ENCODE results near the gene RAI14.

The RAI14 gene

GRCh38 chr5:34648039-34648839, 7.9 kb upstream of the RAI14 start:
- DNase-seq = no peak

GRCh38 chr5:34648840-34649158, 7.3 kb upstream of the RAI14 start:
- no peak for DNase-seq

- no peak for DNase-seq
Observed at GRCh38 chr5:34651791-34652190, 4.3 kb upstream of the RAI14 start.

- no peak for DNase-seq
Observed at GRCh38 chr5:34652466-34652865, 3.7 kb upstream of the RAI14 start.

GRCh38 chr5:34652914-34653313, 3.2 kb upstream of the RAI14 start:
- DNase-seq = no peak

GRCh38 chr5:34653708-34654107, 2.4 kb upstream of the RAI14 start:
- no peak for DNase-seq

- DNase-seq = peak; percentile 28
Observed at GRCh38 chr5:34655354-34655991, 655 bp upstream of the RAI14 start.

GRCh38 chr5:34656700-34657273, 659 bp downstream of the RAI14 start:
- DNase-seq = peak; percentile 7

- DNase-seq = no peak
Observed at GRCh38 chr5:34657274-34657921, 1.3 kb downstream of the RAI14 start.

GRCh38 chr5:34657988-34658387, 1.9 kb downstream of the RAI14 start:
- no peak for DNase-seq

GRCh38 chr5:34659168-34659567, 3.0 kb downstream of the RAI14 start:
- DNase-seq = no peak

GRCh38 chr5:34660444-34660843, 4.3 kb downstream of the RAI14 start:
- no peak for DNase-seq

- no peak for DNase-seq
Observed at GRCh38 chr5:34663771-34664496, 7.8 kb downstream of the RAI14 start.

- no peak for DNase-seq
Observed at GRCh38 chr5:34666392-34667080, 10.4 kb downstream of the RAI14 start.

- no peak for DNase-seq
Observed at GRCh38 chr5:34667705-34668104, 11.6 kb downstream of the RAI14 start.

GRCh38 chr5:34669931-34670516, 13.9 kb downstream of the RAI14 start:
- DNase-seq = no peak

GRCh38 chr5:34672196-34672595, 16.1 kb downstream of the RAI14 start:
- no peak for DNase-seq

- DNase-seq = no peak
Observed at GRCh38 chr5:34673463-34674125, 17.5 kb downstream of the RAI14 start.

- DNase-seq = no peak
Observed at GRCh38 chr5:34674187-34674586, 18.1 kb downstream of the RAI14 start.

- DNase-seq = no peak
Observed at GRCh38 chr5:34675857-34676256, 19.7 kb downstream of the RAI14 start.

GRCh38 chr5:34676416-34676815, 20.3 kb downstream of the RAI14 start:
- DNase-seq = no peak

GRCh38 chr5:34677428-34677827, 21.3 kb downstream of the RAI14 start:
- no peak for DNase-seq

Measured in stimulated activated CD4-positive, alpha-beta T cell treated with anti-CD3 and anti-CD28 coated beads, Interleukin-4, amount 100 ng/mL, for 24 hours (primary cell).